Endothelial cell (in vitro differentiated cells): ENCODE data around the gene MVB12B. TPM values are rescaled to one million over a fixed set of nuclear protein-coding genes. Genes with fewer than 3 reads are reported as not detected.
"Not testable (repeated sequence)": the region's sequence is repeated elsewhere in the genome, so short reads cannot be mapped to it uniquely, and the experiment has no call there.

Source experiments
- DNase-seq: peaks from one replicate; pipeline ENCODE4 v3.0.0; 2021; ENCODE audit warnings: low spot score
- H3K27ac Mint-ChIP-seq: one replicate; pipeline ENCODE4 v1.8.0; 2021; ENCODE audit warnings: mixed read lengths, inconsistent platforms; ENCODE audit not compliant: unreplicated experiment
- H3K27me3 Mint-ChIP-seq: one replicate; pipeline ENCODE4 v1.8.0; 2021; ENCODE audit warnings: mild to moderate bottlenecking, moderate library complexity, mixed read lengths, inconsistent platforms; ENCODE audit not compliant: unreplicated experiment
- H3K36me3 Mint-ChIP-seq: one replicate; pipeline ENCODE4 v1.8.0; 2021; ENCODE audit warnings: mild to moderate bottlenecking, low read depth, mixed read lengths, inconsistent platforms; ENCODE audit not compliant: unreplicated experiment
- H3K4me1 Mint-ChIP-seq: one replicate; pipeline ENCODE4 v1.8.0; 2021; ENCODE audit warnings: mild to moderate bottlenecking, mixed read lengths, inconsistent platforms; ENCODE audit not compliant: unreplicated experiment
- H3K4me3 Mint-ChIP-seq: one replicate; pipeline ENCODE4 v1.8.0; 2021; ENCODE audit warnings: mild to moderate bottlenecking, mixed read lengths, inconsistent platforms; ENCODE audit not compliant: unreplicated experiment
- H3K9me3 Mint-ChIP-seq: one replicate; pipeline ENCODE4 v1.8.0; 2021; ENCODE audit warnings: mixed read lengths, inconsistent platforms; ENCODE audit not compliant: unreplicated experiment
- total RNA-seq: library from RNA; stranded (reverse); fragmentation: NEBNext Ultra II Directional; extraction: Animal tissue kit (Norgen Biotek cat#: 25700); gene quantifications from one replicate; pipeline ENCODE4 v1.2.1, GENCODE V29; 2021; ENCODE audit not compliant: unreplicated experiment
- TF ChIP-seq, protein P1 (sequence below): fragments of 200-600 bp; sonication (generic); IDR thresholded peaks from one replicate; pipeline ENCODE4 v1.5.0; 2021; ENCODE audit warnings: antibody characterized with exemption; ENCODE audit not compliant: unreplicated experiment

Gene MVB12B
- total RNA-seq, 1 donor from 2014 or later, result 18.8 TPM

DNA sequence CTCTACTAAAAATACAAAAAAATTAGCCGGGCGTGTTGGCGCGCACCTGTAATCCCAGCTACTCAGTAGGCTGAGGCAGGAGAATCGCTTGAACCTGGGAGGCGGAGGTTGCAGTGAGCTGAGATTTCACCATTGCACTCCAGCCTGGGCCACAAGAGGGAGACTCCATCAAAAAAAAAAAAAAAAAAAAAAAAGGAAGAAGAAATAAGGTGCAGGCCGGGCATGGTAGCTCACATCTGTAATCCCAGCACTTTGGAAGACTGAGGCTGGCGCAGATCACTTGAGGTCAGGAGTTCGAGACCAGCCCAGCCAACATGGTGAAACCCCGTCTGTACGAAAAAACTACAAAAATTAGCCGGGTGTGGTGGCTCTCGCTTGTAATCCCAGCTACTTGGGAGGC lies 228.8 kb downstream of the MVB12B start:
- H3K4me3 Mint-ChIP-seq, H3K27ac Mint-ChIP-seq, H3K9me3 Mint-ChIP-seq, H3K27me3 Mint-ChIP-seq, H3K4me1 Mint-ChIP-seq, DNase-seq, H3K36me3 Mint-ChIP-seq: not testable (repeated sequence)
- TF ChIP-seq, protein P1, sequence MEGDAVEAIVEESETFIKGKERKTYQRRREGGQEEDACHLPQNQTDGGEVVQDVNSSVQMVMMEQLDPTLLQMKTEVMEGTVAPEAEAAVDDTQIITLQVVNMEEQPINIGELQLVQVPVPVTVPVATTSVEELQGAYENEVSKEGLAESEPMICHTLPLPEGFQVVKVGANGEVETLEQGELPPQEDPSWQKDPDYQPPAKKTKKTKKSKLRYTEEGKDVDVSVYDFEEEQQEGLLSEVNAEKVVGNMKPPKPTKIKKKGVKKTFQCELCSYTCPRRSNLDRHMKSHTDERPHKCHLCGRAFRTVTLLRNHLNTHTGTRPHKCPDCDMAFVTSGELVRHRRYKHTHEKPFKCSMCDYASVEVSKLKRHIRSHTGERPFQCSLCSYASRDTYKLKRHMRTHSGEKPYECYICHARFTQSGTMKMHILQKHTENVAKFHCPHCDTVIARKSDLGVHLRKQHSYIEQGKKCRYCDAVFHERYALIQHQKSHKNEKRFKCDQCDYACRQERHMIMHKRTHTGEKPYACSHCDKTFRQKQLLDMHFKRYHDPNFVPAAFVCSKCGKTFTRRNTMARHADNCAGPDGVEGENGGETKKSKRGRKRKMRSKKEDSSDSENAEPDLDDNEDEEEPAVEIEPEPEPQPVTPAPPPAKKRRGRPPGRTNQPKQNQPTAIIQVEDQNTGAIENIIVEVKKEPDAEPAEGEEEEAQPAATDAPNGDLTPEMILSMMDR, result peak; percentile 53
